GM18526 (cell line): ENCODE results near the gene KRT4.

Experiments used
- POLR2A ChIP-seq: IDR thresholded peaks from 3 replicates; pipeline ENCODE4 v1.6.1; 2011; ENCODE audit not compliant: insufficient read length; ENCODE audit errors: extremely low read depth

Gene KRT4

GRCh38 chr12:52838609-52839435, 24.9 kb upstream of the KRT4 start:
- no peak for TF ChIP-seq POLR2A

- no peak for TF ChIP-seq POLR2A
Measured at GRCh38 chr12:52837781-52838608, 24.1 kb upstream of the KRT4 start.

- no peak for TF ChIP-seq POLR2A
Measured at GRCh38 chr12:52837413-52837741, 23.5 kb upstream of the KRT4 start.

- no peak for TF ChIP-seq POLR2A
Measured at GRCh38 chr12:52836491-52837412, 22.8 kb upstream of the KRT4 start.

GRCh38 chr12:52836042-52836466, 22.1 kb upstream of the KRT4 start:
- TF ChIP-seq POLR2A = no peak

- no peak for TF ChIP-seq POLR2A
Measured at GRCh38 chr12:52835271-52836041, 21.5 kb upstream of the KRT4 start.

- no peak for TF ChIP-seq POLR2A
Measured at GRCh38 chr12:52834727-52835001, 20.7 kb upstream of the KRT4 start.

GRCh38 chr12:52833922-52834726, 20.2 kb upstream of the KRT4 start, which contains the start of gene KRT79:
KRT79 (minus strand) TSS chr12:52834311; CDS start chr12:52834260, 51 bp downstream.
- TF ChIP-seq POLR2A = no peak

- TF ChIP-seq POLR2A = no peak
Measured at GRCh38 chr12:52832985-52833905, 19.3 kb upstream of the KRT4 start.

GRCh38 chr12:52832451-52832850, 18.5 kb upstream of the KRT4 start:
- TF ChIP-seq POLR2A = no peak

- no peak for TF ChIP-seq POLR2A
Measured at GRCh38 chr12:52831251-52831650, 17.3 kb upstream of the KRT4 start.

- no peak for TF ChIP-seq POLR2A
Measured at GRCh38 chr12:52829986-52830770, 16.3 kb upstream of the KRT4 start.
